Ishikawa (cell line): ENCODE results near the gene ECE2.
A peak's percentile ranks its signal among the peaks of the same experiment; 100 is the strongest.

Experiments
- CEBPB ChIP-seq: IDR thresholded peaks from 2 replicates; pipeline ENCODE4 v1.6.1; 2012
- CREB1 ChIP-seq: IDR thresholded peaks from 2 replicates; pipeline ENCODE4 v1.6.1; 2012; ENCODE audit warnings: low read depth
- EGR1 ChIP-seq: IDR thresholded peaks from 2 replicates; pipeline ENCODE4 v1.6.1; 2012
- EP300 ChIP-seq: IDR thresholded peaks from 2 replicates; pipeline ENCODE4 v1.6.1; 2012; ENCODE audit warnings: borderline replicate concordance
- FOXM1 ChIP-seq: IDR thresholded peaks from 2 replicates; pipeline ENCODE4 v1.6.1; 2012; ENCODE audit warnings: low read depth, borderline replicate concordance
- MAX ChIP-seq: IDR thresholded peaks from 2 replicates; pipeline ENCODE4 v1.6.1; 2012
- NFIC ChIP-seq: IDR thresholded peaks from 2 replicates; pipeline ENCODE4 v1.6.1; 2012
- RAD21 ChIP-seq: IDR thresholded peaks from 2 replicates; pipeline ENCODE4 v1.6.1; 2012; ENCODE audit warnings: low read depth
- TAF1 ChIP-seq: IDR thresholded peaks from 2 replicates; pipeline ENCODE4 v1.6.1; 2012; ENCODE audit warnings: low read depth, mild to moderate bottlenecking
- TCF12 ChIP-seq: IDR thresholded peaks from 2 replicates; pipeline ENCODE4 v1.6.1; 2012; ENCODE audit warnings: low read depth
- TEAD4 ChIP-seq: IDR thresholded peaks from 2 replicates; pipeline ENCODE4 v1.6.1; 2012
- USF1 ChIP-seq: IDR thresholded peaks from 2 replicates; pipeline ENCODE4 v1.6.1; 2012
- YY1 ChIP-seq: IDR thresholded peaks from 2 replicates; pipeline ENCODE4 v1.6.1; 2012; ENCODE audit warnings: low read depth
- ZBTB7A ChIP-seq: IDR thresholded peaks from 2 replicates; pipeline ENCODE4 v1.6.1; 2012; ENCODE audit warnings: low read depth
- TF ChIP-seq, protein P1 (sequence below): IDR thresholded peaks from 2 replicates; pipeline ENCODE4 v1.6.1; 2012; ENCODE audit warnings: low read depth, mild to moderate bottlenecking

The ECE2 gene

DNA sequence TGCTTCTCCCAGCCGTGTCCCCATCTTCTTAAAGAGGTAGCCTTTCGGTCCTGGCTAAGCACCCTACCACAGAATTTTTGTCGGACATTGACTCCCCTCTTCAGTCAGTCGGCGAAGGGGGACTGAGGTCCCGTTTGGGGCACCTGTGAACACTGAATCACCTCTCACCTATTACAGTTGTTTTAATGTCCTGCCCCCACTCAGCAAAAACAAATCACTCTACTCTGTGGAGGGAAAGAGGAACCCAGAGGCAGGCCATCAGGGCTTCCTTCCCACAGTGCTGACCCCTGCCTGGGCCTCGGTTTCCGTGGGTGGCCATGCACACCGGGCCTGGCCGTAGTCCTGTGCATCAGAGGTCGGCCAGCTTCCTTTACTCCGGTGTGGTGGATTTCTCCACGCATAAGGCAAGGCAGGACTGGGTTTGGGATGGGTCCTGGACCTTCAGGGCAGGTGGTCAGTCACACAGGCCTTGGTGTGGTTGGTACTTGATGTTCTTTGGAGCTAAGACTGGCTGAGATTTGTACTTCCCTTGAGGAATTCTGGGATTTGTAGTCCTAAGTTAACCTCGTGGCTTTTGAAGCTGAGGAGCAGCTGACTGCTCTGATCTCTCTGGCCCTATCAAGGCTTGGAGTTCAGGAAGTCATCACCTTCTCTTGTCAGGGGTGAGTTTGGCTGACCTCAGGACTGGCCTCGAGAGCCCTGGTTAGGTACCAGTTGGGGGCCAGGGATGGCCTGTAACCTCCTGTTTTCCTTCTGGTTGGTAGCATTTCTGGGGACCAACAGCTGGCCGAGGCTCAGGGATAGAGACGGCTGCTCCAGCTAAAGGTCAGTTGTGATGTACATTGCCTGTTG lies 61.0 kb downstream of the ECE2 start:
- TF ChIP-seq TEAD4 (no peak; the same call in 1 of the 2 replicates), FOXM1 (no peak), USF1 (no peak), RAD21 (no peak), EP300 (no peak), CEBPB (no peak), MAX (no peak), TCF12 (0 out of 2 replicates have a peak, but pooled peaks have one; percentile 4)

DNA sequence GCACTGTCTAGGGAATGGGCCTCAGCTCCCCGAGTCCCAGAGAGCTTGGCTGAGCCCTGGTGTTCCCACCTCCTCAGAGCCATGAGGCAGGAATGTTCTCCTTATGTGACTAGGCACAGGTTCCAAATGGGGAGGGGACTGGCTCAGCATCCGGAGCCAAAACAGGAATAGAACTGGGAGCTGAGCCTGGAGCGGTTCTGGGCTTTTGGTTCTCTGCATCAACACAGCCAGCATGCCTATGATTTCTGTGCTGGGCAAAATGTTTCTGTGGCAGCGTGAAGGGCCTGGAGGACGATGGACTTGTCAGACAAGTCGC lies 61.5 kb downstream of the ECE2 start, which contains the start of gene FAM131A:
FAM131A (plus strand) TSS at position 202 of the 316 bp plus-strand sequence; CDS start at position 233, 31 bp downstream.
- TF ChIP-seq TEAD4, result no peak
- no peak for TF ChIP-seq YY1
- TF ChIP-seq TAF1, result no peak
- no peak for TF ChIP-seq NFIC
- TF ChIP-seq MAX, result no peak
- no peak for TF ChIP-seq USF1
- TF ChIP-seq, protein P1, sequence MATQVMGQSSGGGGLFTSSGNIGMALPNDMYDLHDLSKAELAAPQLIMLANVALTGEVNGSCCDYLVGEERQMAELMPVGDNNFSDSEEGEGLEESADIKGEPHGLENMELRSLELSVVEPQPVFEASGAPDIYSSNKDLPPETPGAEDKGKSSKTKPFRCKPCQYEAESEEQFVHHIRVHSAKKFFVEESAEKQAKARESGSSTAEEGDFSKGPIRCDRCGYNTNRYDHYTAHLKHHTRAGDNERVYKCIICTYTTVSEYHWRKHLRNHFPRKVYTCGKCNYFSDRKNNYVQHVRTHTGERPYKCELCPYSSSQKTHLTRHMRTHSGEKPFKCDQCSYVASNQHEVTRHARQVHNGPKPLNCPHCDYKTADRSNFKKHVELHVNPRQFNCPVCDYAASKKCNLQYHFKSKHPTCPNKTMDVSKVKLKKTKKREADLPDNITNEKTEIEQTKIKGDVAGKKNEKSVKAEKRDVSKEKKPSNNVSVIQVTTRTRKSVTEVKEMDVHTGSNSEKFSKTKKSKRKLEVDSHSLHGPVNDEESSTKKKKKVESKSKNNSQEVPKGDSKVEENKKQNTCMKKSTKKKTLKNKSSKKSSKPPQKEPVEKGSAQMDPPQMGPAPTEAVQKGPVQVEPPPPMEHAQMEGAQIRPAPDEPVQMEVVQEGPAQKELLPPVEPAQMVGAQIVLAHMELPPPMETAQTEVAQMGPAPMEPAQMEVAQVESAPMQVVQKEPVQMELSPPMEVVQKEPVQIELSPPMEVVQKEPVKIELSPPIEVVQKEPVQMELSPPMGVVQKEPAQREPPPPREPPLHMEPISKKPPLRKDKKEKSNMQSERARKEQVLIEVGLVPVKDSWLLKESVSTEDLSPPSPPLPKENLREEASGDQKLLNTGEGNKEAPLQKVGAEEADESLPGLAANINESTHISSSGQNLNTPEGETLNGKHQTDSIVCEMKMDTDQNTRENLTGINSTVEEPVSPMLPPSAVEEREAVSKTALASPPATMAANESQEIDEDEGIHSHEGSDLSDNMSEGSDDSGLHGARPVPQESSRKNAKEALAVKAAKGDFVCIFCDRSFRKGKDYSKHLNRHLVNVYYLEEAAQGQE, result no peak
- TF ChIP-seq FOXM1, result no peak
- TF ChIP-seq CEBPB, result no peak
- no peak for TF ChIP-seq RAD21
- no peak for TF ChIP-seq ZBTB7A
- TF ChIP-seq EP300, result no peak
- TF ChIP-seq CREB1, result no peak
- no peak for TF ChIP-seq EGR1
- TF ChIP-seq TCF12, result no peak

DNA sequence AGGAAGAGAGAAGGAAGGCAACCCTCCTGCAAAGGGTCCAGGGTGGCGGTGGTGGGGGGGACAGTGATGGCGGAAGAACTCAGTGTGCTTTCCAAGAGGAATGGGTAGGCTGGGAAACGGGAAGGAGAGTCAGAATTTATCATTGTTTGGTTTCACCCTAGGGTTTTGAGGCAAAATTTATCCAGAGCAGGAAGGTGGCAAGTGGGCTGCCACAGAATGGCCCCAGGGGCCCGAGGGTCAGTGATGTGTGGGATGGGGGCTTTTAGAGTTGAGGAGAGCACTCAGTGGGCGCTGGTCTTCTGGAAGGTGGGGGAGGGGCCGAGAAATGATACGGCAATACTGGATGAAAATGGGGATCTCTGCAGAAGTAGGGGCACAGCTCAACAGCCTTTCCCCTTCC lies 62.2 kb downstream of the ECE2 start:
- TF ChIP-seq EGR1, result no peak
- TF ChIP-seq CREB1, result no peak
- TF ChIP-seq RAD21, result no peak
- TF ChIP-seq FOXM1, result no peak
- no peak for TF ChIP-seq EP300
- TF ChIP-seq CEBPB, result no peak
- no peak for TF ChIP-seq TCF12
- no peak for TF ChIP-seq USF1
- TF ChIP-seq, protein P1, result no peak
- no peak for TF ChIP-seq ZBTB7A
- TF ChIP-seq NFIC, result no peak
- TF ChIP-seq MAX, result no peak
- TF ChIP-seq TEAD4, result no peak
- TF ChIP-seq TAF1, result no peak
- TF ChIP-seq YY1, result no peak

DNA sequence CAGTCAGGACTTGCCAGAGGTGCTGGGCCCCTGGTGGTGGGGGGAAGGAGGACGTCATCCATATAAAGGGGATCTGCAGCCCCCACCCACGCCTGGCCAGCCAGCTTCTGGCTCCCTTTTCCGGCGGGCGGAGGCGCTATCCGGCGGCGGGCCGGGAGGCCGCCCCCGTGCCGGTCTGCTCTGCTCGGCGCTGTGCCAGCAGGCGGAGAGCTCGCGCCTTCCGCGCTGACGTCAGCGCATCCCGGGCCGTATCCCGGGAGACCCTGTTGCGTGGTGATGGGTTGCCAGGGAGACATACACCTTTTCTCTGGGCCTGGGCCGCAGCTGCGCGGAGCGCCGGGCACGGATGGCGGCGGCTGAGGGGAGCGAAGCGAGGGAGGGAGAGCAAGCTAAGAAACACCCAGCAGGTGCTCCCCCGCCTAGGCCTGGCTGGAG lies 62.7 kb downstream of the ECE2 start:
- TF ChIP-seq TCF12 (no peak), USF1 (no peak)

DNA sequence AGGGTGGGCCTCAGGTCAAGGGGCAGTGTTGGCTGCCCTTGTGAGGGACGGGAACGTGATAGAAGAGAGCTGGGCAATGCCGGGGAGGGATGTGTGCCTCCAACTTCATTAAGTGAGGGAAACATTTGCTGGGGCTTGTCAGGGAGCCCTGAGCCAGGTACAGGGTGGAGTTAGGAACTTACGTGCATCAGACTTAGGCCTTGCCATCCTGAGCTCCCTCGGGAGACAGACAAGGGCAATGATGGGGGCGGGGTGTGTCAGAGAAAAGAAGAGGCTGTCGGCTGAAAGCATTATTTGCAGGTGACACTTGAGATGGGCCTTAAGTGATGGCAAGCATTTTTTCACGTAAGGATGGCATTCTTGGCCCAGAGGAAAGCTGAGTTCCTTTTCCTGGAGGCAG lies 63.2 kb downstream of the ECE2 start:
- TF ChIP-seq MAX, result no peak
- no peak for TF ChIP-seq EP300
- no peak for TF ChIP-seq EGR1
- TF ChIP-seq TCF12, result no peak
- no peak for TF ChIP-seq ZBTB7A
- TF ChIP-seq TAF1, result no peak
- TF ChIP-seq, protein P1, result no peak
- TF ChIP-seq RAD21, result no peak
- TF ChIP-seq CREB1, result no peak
- TF ChIP-seq CEBPB, result no peak
- TF ChIP-seq NFIC, result no peak
